GM19452 (cell line): ENCODE measurements around the gene ANKRD36C.
A peak's percentile ranks its signal among the peaks of the same experiment; 100 is the strongest.
"Not testable (repeated sequence)": the region's sequence is repeated elsewhere in the genome, so short reads cannot be mapped to it uniquely, and the experiment has no call there.

ENCODE experiments used
- ATAC-seq: cut with Tn5 transposase; IDR thresholded peaks from one replicate; pipeline ENCODE4 v1.9.1; 2021; ENCODE audit not compliant: unreplicated experiment

Gene ANKRD36C

GRCh38 chr2:95991351-95992094, at the start of gene ANKRD36C:
Gene ANKRD36C (minus strand): TSS chr2:95991824. CDS start chr2:95991708, 116 bp downstream.
- ATAC-seq: peak; percentile 95

GRCh38 chr2:96035554-96035953, 43.9 kb upstream of the ANKRD36C start:
- not testable (repeated sequence) for ATAC-seq

DNA sequence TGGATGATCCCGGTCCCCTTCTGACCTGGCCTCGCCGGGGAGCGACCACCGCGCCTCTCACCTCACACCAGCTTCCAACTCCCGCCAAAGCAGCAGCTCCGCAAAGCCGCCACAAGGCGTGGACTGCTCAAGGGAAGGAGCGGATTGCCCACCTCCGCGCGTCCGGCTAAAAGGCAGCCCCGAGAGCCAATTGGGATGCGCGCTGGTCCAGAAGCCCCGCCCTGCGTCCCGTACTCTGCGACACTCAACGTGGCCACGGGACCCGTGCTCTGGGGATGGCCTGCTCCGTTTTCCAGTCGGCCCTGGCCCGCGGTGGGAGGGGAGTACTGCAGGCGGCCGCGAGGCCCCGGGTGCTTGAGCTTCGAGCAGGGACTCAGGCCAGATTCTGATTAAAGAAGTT, 43.2 kb upstream of the ANKRD36C start, which contains the start of gene GPAT2:
GPAT2 (minus strand) TSS at position 125 of the 400 bp plus-strand sequence. CDS start 2,557 bp downstream, outside the sequence.
- not testable (repeated sequence) for ATAC-seq

- ATAC-seq: not testable (repeated sequence)
Observed at GRCh38 chr2:96033997-96034396, 42.4 kb upstream of the ANKRD36C start.

GRCh38 chr2:96027725-96028325, 36.2 kb upstream of the ANKRD36C start:
- not testable (repeated sequence) for ATAC-seq

- ATAC-seq: not testable (repeated sequence)
Observed at GRCh38 chr2:96025755-96026154, 34.1 kb upstream of the ANKRD36C start.

DNA sequence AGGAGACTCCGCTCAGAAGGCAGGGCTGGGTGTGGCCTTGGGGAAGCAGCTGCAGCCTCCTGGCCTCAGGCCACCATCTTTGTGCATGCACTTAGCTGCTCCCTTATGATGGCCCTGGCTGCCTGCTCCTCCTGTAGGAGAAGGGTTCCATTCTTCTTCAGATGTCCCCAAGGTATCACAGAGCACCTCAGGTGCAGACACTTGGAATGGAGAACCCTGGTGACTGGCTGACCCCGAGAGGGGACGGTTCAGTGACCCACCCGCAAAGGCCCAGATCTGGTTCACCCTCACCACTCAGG, 33.5 kb upstream of the ANKRD36C start:
- no peak for ATAC-seq

GRCh38 chr2:96024336-96025193, 32.9 kb upstream of the ANKRD36C start:
- no peak for ATAC-seq

DNA sequence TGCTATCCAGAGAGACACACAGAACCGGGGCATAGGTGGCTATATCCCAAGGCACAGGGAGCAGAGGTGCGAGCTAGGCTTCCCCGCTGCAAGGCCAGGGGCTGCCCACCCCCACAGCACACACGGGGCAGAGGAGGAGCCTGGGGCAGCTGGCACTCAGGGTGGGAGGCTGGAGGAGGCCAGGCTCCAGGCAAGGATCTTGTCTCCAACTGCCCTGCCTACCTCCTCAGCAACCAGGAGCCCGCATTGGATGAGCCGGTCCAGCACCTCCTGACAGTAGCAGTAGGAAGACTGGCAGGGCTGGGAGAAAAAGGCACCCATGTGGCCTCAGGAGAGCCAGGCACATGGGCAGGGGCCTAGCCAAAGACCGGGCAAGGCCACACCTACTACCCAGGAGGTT, 32.1 kb upstream of the ANKRD36C start:
- ATAC-seq: not testable (repeated sequence)

DNA sequence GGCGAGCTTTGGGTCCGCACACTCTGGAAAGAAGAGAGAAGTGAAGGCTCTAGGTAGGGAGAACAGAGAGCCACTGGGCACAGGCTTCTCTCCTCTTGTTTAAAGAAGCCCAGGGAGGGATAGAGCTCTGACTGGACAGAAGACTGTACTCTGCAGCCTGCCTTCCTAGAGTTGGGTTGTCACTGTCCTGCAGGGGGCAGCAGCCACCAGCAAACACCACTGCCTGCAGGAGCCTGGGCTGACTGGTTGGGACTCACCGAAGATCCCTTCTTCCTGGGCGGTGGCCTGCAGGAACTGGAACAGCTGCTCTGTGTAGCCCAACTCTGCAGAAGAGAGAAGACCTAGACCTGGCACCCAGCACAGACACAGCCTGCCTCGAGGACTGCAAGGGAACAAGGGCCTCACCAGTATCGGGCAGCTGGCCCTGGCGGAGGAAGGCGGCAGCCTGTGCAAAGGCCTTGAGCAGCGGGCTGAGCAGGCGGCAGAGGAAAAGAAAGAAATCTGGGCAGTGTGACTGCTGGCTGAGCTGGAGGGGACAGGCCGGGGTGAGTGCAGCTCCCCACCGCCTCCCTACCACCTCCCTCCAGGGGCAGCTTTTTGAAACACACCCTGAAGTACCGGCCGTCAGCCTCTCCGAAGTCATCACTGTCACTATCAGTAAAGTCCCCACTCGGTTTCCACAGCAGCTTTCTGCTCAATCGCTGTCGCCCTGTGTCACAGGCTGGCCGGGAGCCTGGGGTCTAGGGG, 31.2 kb upstream of the ANKRD36C start:
- ATAC-seq: peak; percentile 83

DNA sequence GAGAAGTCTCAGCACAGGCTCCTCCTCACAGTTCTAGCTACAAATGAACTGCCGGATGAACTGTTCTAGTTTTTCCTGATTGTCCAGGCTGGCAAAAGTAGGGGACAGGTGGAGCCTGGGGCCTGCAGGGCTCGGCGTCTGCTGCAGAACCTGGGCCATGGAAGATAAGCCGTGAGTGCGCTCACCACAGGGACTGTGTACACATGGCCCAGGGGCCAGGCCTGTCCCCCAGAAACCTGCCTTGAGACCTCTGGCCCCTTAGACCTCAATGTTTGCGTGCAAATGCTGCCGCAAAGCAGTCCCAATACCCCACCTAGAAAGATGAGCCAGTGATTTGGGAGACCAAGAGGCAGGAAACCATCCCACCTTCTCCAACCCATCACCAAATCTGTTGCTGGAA, 30.5 kb upstream of the ANKRD36C start:
- not testable (repeated sequence) for ATAC-seq

DNA sequence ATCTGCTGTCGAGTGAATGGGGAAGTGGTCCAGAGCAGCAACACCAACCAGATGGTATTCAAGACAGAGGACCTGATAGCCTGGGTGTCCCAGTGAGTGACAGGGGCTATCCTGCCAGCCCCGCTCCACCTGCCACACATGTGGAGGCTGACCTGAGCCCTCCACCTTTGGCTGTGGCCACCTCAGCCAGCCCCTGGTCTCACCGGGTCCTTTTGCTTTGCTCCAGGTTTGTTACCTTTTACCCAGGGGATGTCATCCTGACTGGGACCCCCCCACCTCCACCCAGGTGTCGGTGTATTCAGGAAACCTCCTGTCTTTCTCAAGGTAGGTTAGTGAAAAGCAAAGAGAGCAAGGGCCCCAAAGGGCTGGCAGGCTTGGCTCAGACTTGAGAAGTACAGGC, 29.5 kb upstream of the ANKRD36C start:
- not testable (repeated sequence) for ATAC-seq

- ATAC-seq: not testable (repeated sequence)
Observed at GRCh38 chr2:96019909-96020590, 28.4 kb upstream of the ANKRD36C start.

DNA sequence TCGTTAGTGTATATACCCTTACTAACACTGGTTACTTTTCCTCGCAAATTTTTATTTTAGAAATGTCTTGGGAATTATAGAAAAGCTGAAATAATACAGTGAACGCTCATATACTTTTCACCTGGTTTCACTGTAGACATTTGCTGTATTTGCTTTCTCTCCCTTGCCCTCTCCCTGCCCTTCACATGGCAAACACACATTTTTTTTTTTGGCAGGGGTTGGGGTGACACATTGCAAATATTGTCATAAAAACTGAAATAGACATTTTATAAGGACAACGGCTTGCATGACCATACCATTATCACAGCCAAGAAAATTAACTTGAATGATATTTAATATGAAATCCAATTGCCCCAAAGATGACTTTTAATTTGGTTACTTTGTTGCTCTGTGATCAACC, 24.7 kb upstream of the ANKRD36C start:
- ATAC-seq: not testable (repeated sequence)

DNA sequence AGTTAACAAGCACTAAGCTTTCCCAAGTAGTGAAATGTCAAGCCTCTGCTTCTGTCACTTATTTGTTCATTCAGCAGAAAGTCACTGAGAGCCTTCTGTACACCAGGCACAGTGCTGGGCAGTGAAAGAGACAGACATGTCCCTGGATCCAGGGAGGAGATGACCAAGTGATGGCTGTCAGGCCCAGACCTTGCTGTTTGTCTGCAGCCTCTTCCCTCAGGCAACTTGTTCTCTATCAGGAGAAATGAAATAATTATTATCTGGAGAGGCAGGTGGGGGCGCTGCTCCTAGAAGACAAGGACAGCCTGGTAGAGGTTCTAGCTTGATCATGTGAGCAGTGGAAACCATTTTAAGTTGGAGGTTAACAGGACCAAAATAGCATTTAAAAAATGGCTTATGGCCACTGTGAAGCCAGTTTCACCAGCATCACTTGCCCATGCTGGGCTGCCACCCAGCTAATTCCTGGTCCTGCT, 21.2 kb upstream of the ANKRD36C start:
- not testable (repeated sequence) for ATAC-seq

GRCh38 chr2:96012086-96012791, 20.6 kb upstream of the ANKRD36C start:
- not testable (repeated sequence) for ATAC-seq

DNA sequence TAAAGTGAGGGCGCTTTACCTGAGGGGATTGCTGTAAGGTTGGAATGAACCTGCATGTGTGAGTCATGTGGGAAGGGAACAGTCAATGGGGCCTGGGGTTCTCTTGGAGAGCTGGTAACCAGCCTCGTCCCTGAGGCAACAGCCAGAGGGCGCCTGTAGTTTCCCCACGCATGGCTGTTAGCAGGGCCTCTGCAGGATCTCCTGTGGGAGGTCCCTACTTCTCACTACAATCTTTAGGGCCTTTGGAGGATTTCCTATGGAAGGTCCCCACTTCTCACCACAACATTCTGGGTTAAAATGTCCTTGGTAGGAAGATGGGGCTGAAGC, 19.5 kb upstream of the ANKRD36C start:
- ATAC-seq: peak; percentile 5

DNA sequence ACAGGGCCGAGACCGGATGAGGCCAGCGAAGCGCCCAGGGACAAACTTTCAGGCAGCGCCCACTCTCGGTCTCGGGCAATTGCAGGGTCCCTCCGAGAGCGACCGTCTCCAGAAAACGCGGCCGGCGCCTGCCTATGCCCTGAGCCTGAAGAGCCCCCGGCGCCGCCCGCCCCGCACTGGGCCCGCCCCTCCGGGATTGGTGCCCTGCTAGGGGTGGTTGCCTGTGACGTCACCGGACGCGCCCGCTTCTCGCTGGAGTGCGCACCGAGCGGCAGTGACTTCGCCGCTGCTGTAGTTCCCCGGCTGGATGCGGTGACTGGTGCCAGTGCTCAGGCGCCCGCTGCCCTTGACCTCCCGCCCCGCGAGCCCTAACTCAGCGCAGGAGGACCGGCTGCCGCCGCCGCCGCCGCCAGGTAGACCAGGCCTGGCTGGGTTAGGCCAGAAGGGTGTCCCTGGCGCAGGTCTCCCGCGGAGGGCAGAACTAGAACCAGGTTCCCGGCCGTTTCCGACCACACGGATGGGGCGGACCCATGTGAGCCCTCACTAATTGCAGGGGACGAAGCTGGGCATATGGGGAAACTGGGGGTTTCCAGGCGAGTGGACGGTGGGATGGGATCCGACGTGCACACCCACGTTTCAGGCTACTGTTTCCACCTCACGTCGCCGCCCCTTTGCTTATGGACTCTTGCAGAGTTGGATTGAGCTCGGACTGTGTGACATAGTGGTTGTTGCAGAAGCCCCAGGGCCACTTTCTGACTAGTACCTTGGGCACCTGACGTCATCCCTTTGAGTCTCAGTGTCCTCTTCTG, 18.9 kb upstream of the ANKRD36C start:
- ATAC-seq: peak; percentile 98

DNA sequence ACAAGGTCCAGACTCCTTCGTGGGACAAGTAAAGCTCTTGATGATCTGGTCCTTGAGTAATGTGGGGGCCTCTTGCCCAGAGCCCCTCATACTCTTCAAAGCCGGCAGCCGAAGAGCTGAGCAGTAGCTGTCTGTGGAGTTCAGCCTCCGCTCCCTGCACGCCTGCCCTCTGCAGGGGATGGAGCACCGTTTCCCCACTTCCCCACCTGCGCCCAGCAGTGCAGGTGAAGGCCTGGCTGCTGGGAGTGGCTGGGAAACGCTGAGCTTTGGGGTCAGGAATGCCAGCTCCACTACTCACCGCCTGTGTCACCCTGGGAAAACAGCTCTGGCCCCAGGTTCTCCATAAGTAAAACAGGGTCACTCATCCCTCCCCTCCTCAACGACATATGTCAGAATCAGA, 18.2 kb upstream of the ANKRD36C start:
- ATAC-seq: not testable (repeated sequence)
